Measurements from ENCODE around the gene NAALADL2.

DNA sequence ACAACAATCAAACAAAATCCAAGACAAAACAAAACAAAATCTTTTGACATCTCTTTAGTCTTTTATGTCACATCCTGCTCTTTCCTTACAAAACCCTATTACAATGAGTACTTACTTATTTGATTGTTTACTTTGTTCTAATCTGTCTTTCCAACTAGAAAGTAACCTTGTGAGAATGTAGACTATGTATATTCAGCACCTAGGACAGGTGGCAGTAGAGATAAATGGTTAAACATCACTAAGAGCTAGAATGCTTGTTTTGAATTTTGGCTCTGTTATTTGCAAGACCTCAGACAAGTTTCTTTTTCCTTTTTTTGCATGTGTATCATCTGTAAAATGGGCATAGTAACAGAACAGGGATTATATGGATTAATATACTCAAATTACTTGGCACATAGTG, 33.1 kb upstream of the NAALADL2 start:
- TF ChIP-seq, protein P1, sequence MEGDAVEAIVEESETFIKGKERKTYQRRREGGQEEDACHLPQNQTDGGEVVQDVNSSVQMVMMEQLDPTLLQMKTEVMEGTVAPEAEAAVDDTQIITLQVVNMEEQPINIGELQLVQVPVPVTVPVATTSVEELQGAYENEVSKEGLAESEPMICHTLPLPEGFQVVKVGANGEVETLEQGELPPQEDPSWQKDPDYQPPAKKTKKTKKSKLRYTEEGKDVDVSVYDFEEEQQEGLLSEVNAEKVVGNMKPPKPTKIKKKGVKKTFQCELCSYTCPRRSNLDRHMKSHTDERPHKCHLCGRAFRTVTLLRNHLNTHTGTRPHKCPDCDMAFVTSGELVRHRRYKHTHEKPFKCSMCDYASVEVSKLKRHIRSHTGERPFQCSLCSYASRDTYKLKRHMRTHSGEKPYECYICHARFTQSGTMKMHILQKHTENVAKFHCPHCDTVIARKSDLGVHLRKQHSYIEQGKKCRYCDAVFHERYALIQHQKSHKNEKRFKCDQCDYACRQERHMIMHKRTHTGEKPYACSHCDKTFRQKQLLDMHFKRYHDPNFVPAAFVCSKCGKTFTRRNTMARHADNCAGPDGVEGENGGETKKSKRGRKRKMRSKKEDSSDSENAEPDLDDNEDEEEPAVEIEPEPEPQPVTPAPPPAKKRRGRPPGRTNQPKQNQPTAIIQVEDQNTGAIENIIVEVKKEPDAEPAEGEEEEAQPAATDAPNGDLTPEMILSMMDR (IDR thresholded peaks at IDR 0.05; ENCODE audit: control extremely low read depth in 1 of 3, insufficient read depth in 1 of 3, low read depth in 1 of 3, low read length in 3 of 3), result no peak
- no peak for TF ChIP-seq MAFK (IDR thresholded peaks at IDR 0.05; ENCODE audit: low read depth, low read length)
- no peak for TF ChIP-seq BRCA1 (IDR thresholded peaks at IDR 0.05; ENCODE audit: low read depth, low read length)
- TF ChIP-seq TEAD4 (IDR thresholded peaks at IDR 0.05; ENCODE audit: low read depth, low read length), result no peak
- TF ChIP-seq POLR2AphosphoS5 (IDR thresholded peaks at IDR 0.05; ENCODE audit: low read depth, low read length), result no peak
- TF ChIP-seq ASH2L (IDR thresholded peaks at IDR 0.05; ENCODE audit: low read length), result no peak
- no peak for TF ChIP-seq RFX5 (IDR thresholded peaks at IDR 0.05; ENCODE audit: borderline replicate concordance, low read depth, low read length)
- no peak for TF ChIP-seq EP300 (IDR thresholded peaks at IDR 0.05; ENCODE audit: borderline replicate concordance in 1 of 2, low read depth in 2 of 2, low read length in 2 of 2)
- TF ChIP-seq CBX5 (IDR thresholded peaks at IDR 0.05; ENCODE audit: low read depth, low read length), result no peak
- TF ChIP-seq POLR2A (IDR thresholded peaks at IDR 0.05; ENCODE audit: control extremely low read depth in 1 of 2, low read depth in 2 of 2, low read length in 2 of 2), result no peak
- no peak for TF ChIP-seq TBP (IDR thresholded peaks at IDR 0.05; ENCODE audit: low read depth, low read length)
